IMR-90 (cell line): ENCODE data around the gene RTEL1. TPM values are rescaled to one million over a fixed set of nuclear protein-coding genes. Genes with fewer than 3 reads are reported as not detected.

Experiments
- ATAC-seq: fragments of 200-7000 bp; cut with Tn5 transposase; 2 replicates; pipeline ENCODE4 v1.9.1; 2020; ENCODE audit warnings: low read depth, mild to moderate bottlenecking, moderate library complexity
- BruUV-seq: library from RNA; stranded (reverse); fragments of 400-500 nt; replicated peaks from 2 replicates; lab custom pipeline; 2021; lab: Mats Ljungman, UMichigan
- CTCF ChIA-PET: fragments of 300-600 bp; formaldehyde crosslinking; extraction: SDS; loops from one replicate; lab custom pipeline; 2021; ENCODE audit warnings: antibody characterized with exemption; lab: Yijun Ruan, JAX
- POLR2A ChIA-PET: fragments of 300-600 bp; sonication (Branson Sonifier 250); formaldehyde crosslinking; loops from one replicate; lab custom pipeline; 2022; ENCODE audit warnings: antibody characterized with exemption; ENCODE audit not compliant: unreplicated experiment; lab: Charles Lee
- DNase-seq: peaks from one replicate; pipeline ENCODE4 v3.0.0; 2013
- H2AFZ ChIP-seq: replicated peaks from 2 replicates; pipeline ENCODE3; 2013; ENCODE audit warnings: low read length, mild to moderate bottlenecking; ENCODE audit not compliant: poor library complexity
- H2AK5ac ChIP-seq: 2 replicates; pipeline ENCODE4 v1.6.1; 2013; ENCODE audit warnings: low read depth, low read length, inconsistent platforms
- H2AK9ac ChIP-seq: replicated peaks from 2 replicates; pipeline ENCODE3; 2013; ENCODE audit warnings: mild to moderate bottlenecking, low read depth, low read length, moderate library complexity; ENCODE audit not compliant: poor library complexity
- H2BK120ac ChIP-seq: 2 replicates; pipeline ENCODE4 v1.6.1; 2013; ENCODE audit warnings: low read depth, low read length, inconsistent platforms
- H2BK15ac ChIP-seq: 3 replicates; pipeline ENCODE4 v1.6.1; 2013; ENCODE audit warnings: low read depth, low read length, inconsistent platforms
- H2BK20ac ChIP-seq: 2 replicates; pipeline ENCODE4 v1.6.1; 2013; ENCODE audit warnings: low read depth, mild to moderate bottlenecking, inconsistent platforms, low read length, moderate library complexity
- H2BK5ac ChIP-seq: 2 replicates; pipeline ENCODE4 v1.6.1; 2013; ENCODE audit warnings: mild to moderate bottlenecking, low read depth, low read length, inconsistent platforms; ENCODE audit not compliant: poor library complexity, severe bottlenecking
- H3K14ac ChIP-seq: replicated peaks from 2 replicates; pipeline ENCODE4 v1.6.1; 2013; ENCODE audit warnings: low read depth, low read length, inconsistent platforms
- H3K18ac ChIP-seq: 2 replicates; pipeline ENCODE4 v1.6.1; 2013; ENCODE audit warnings: low read depth, low read length, control low read depth
- H3K23ac ChIP-seq: 2 replicates; pipeline ENCODE4 v1.6.1; 2013; ENCODE audit warnings: low read depth, low read length, inconsistent platforms
- H3K27ac ChIP-seq: 2 replicates; pipeline ENCODE4 v1.5.1; 2013; ENCODE audit warnings: mild to moderate bottlenecking, control low read depth, low read length; ENCODE audit not compliant: insufficient read depth
- H3K27me3 ChIP-seq: 2 replicates; pipeline ENCODE4 v1.6.1; 2013; ENCODE audit warnings: low read length; ENCODE audit not compliant: control insufficient read depth, insufficient read depth
- H3K36me3 ChIP-seq: 2 replicates; pipeline ENCODE4 v1.6.1; 2013; ENCODE audit warnings: low read length, mixed read lengths; ENCODE audit not compliant: control insufficient read depth, insufficient read depth
- H3K4ac ChIP-seq: 2 replicates; pipeline ENCODE4 v1.6.1; 2013; ENCODE audit warnings: low read depth, low read length, inconsistent platforms
- H3K4me1 ChIP-seq: 2 replicates; pipeline ENCODE4 v1.6.1; 2013; ENCODE audit warnings: low read length, mixed read lengths; ENCODE audit not compliant: control insufficient read depth, insufficient read depth
- H3K4me2 ChIP-seq: 2 replicates; pipeline ENCODE4 v1.6.1; 2013; ENCODE audit warnings: low read depth, mild to moderate bottlenecking, control low read depth, low read length, moderate library complexity
- H3K4me3 ChIP-seq: 2 replicates; pipeline ENCODE4 v1.5.1; 2013; ENCODE audit warnings: low read depth, mild to moderate bottlenecking, control low read depth, low read length, moderate library complexity; ENCODE audit not compliant: insufficient read depth
- H3K56ac ChIP-seq: 2 replicates; pipeline ENCODE4 v1.6.1; 2013; ENCODE audit warnings: low read length, inconsistent platforms; ENCODE audit not compliant: insufficient read depth; ENCODE audit errors: extremely low read depth
- H3K79me1 ChIP-seq, 2 experiments: 2 replicates each; pipeline ENCODE4 v1.6.1; 2013; ENCODE audit warnings: low read length in 2 of 2, inconsistent platforms in 1 of 2, low read depth in 1 of 2
- H3K9ac ChIP-seq: 2 replicates; pipeline ENCODE4 v1.6.1; 2013; ENCODE audit warnings: low read depth, low read length, control low read depth
- H3K9me1 ChIP-seq: 2 replicates; pipeline ENCODE4 v1.6.1; 2013; ENCODE audit warnings: low read length, inconsistent platforms; ENCODE audit not compliant: insufficient read depth
- H3K9me3 ChIP-seq: 2 replicates; pipeline ENCODE4 v1.6.1; 2013; ENCODE audit warnings: low read length; ENCODE audit not compliant: control insufficient read depth, insufficient read depth
- H4K20me1 ChIP-seq: 2 replicates; pipeline ENCODE4 v1.6.1; 2013; ENCODE audit warnings: low read length, inconsistent platforms; ENCODE audit not compliant: insufficient read depth
- H4K5ac ChIP-seq: 2 replicates; pipeline ENCODE4 v1.6.1; 2013; ENCODE audit warnings: mild to moderate bottlenecking, low read depth, low read length, control low read depth
- H4K8ac ChIP-seq, 2 experiments: 2 replicates each; pipeline ENCODE4 v1.6.1; 2013; ENCODE audit warnings: low read depth in 2 of 2, low read length in 2 of 2, control low read depth in 1 of 2, inconsistent platforms in 1 of 2
- H4K91ac ChIP-seq: 2 replicates; pipeline ENCODE4 v1.6.1; 2013; ENCODE audit warnings: low read depth, low read length, inconsistent platforms; ENCODE audit not compliant: insufficient read depth
- BHLHE40 ChIP-seq: fragments of 150-350 bp; IDR thresholded peaks from 2 replicates; pipeline ENCODE4 v1.6.1; 2016; ENCODE audit warnings: mild to moderate bottlenecking, low read depth, low read length
- CEBPB ChIP-seq: IDR thresholded peaks from 2 replicates; pipeline ENCODE4 v1.6.1; 2012; ENCODE audit warnings: low read depth, low read length, improper control_type of control experiment
- MAZ ChIP-seq: IDR thresholded peaks from 2 replicates; pipeline ENCODE4 v1.6.1; 2012; ENCODE audit warnings: low read depth, mild to moderate bottlenecking, low read length, improper control_type of control experiment, moderate library complexity, borderline replicate concordance
- RCOR1 ChIP-seq: IDR thresholded peaks from 2 replicates; pipeline ENCODE4 v1.6.1; 2012; ENCODE audit warnings: mild to moderate bottlenecking, low read length, improper control_type of control experiment; ENCODE audit not compliant: insufficient replicate concordance
- RFX5 ChIP-seq: IDR thresholded peaks from 2 replicates; pipeline ENCODE4 v1.8.0; 2012; ENCODE audit warnings: low read depth, mild to moderate bottlenecking, low read length, moderate library complexity
- WGBS, 2 experiments: methylation state at CpG; one replicate each; pipeline versions ENCODE4 v1.1.5 to v1.1.7; 2013; ENCODE audit warnings: missing lambda C conversion rate in 2 of 2; ENCODE audit not compliant: insufficient read length in 1 of 2; ENCODE audit errors: extremely low coverage in 2 of 2; 5-methylcytosine and 5-hydroxymethylcytosine counted together
- dilution Hi-C: fragments of 300-500 bp; cut with HindIII; formaldehyde crosslinking; loops from one replicate; pipeline ENCODE4 v1.14.3; 2018; ENCODE audit warnings: low sequenced_read_pairs; ENCODE audit not compliant: unreplicated experiment
- in situ Hi-C: fragments of 300-500 bp; cut with MboI; formaldehyde crosslinking; loops from 3 replicates; pipeline ENCODE4 v1.14.3; 2019; ENCODE audit warnings: low sequenced_read_pairs, inconsistent platforms, mixed read lengths
- intact Hi-C: fragments of 100-400 bp; cut with micrococcal nuclease; formaldehyde crosslinking; loops from 2 replicates; pipeline ENCODE4 v1.10.0; 2022
- polyA plus RNA-seq, 3 experiments: library from polyadenylated mRNA; depleted of rRNA; stranded (reverse); fragments of >200 nt; gene quantifications; 2 replicates each; pipeline ENCODE4 v1.2.3, GENCODE V29; 2012; ENCODE audit warnings: low replicate concordance in 1 of 3
- total RNA-seq: library from RNA; depleted of rRNA; stranded (reverse); fragments of >200 nt; gene quantifications from 2 replicates; pipeline ENCODE4 v1.2.3, GENCODE V29; 2012

RTEL1 gene
- total and polyA plus RNA-seq, 2 of the 4 experiments (the other 2 are of a cell fraction): 14.7 to 18.8 TPM

DNA sequence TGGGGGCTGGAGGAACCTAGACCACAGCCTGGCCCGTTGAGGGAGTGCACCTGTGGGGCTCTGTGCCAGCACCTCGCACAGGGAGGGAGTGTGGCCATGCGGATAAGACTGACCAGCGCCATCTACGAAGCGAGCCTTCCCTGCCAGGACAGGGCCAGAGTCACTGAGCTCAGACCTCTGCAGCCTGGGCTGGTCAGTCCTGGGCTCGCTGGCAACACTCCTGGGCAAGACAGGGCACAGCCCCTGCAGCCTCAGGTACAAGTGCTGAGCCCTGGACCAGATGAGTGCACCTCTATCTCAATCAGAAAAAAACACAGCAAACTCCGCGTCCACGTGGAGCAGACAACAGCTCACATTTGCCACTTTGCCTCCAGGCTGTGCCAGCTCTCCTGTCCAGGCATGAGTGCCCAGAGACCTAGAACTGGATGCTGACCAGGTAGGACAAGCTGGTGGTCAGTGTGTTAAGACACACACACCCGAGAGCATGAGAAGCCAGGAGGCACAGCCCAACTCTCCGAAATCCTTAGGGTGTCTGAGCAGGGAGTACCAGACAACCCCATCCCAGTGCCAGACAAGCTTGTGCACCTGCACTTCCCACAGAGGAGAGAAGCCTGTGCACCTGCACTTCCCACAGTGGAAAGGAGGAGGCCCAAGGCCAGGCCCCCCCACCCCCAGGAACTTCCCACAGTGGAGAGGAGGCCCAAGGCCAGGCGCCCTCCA lies 44.8 kb downstream of the RTEL1 start:
- Histone ChIP-seq H3K4ac (no peak overlapping the region; the same call in 1 of the 2 replicates), H2AK9ac (no peak overlapping the region), H3K23ac (no peak overlapping the region), H2BK20ac (no peak overlapping the region), H3K27me3 (no peaks in the 10 kb centered on the region), H2BK5ac (no peak overlapping the region), H3K27ac (no peak overlapping the region), H4K5ac (no peak overlapping the region), H4K8ac (no peak overlapping the region), H2AK5ac (no peak overlapping the region), H3K4me2 (no peak overlapping the region), H4K20me1 (no peaks in the 10 kb centered on the region), H2AFZ (peak overlapping the region; percentile 8), H3K9ac (no peak overlapping the region), H3K4me1 (peaks cover 24% of the 10 kb centered on the region), H3K14ac (no peak overlapping the region), H4K91ac (no peak overlapping the region), H2BK15ac (no peak overlapping the region), H3K9me1 (no peaks in the 10 kb centered on the region), H3K79me1 (peaks cover 22 to 75% of the 10 kb centered on the region in 2 experiments), H3K9me3 (no peaks in the 10 kb centered on the region), H3K4me3 (no peak overlapping the region), H3K56ac (no peak overlapping the region), H3K18ac (no peak overlapping the region), H2BK120ac (no peak overlapping the region), H3K36me3 (peaks cover 29% of the 10 kb centered on the region)
- intact Hi-C loops: no loop called here
- WGBS, 2 experiments: 87% methylated on average over 8 of the region's 13 CpGs; no CpG with 5 or more reads in 1 of the 2 experiments
- no TSS peak for BruUV-seq
- no peak for DNase-seq
- CTCF ChIA-PET: no interaction called here
- TF ChIP-seq RFX5 (no peak), RCOR1 (no peak), MAZ (no peak), BHLHE40 (no peak), CEBPB (no peak)
- POLR2A ChIA-PET: no interaction called here
- in situ Hi-C loops: loop anchor here (10.0 kb wide), 1 partner anchor 162 kb away; the partner anchor contains the start of genes ABHD16B and TPD52L2
- no peak for ATAC-seq
- dilution Hi-C loops: no loop called here
